Hepatocyte (in vitro differentiated cells): ENCODE results near the gene HEBP1.

Source experiments
- CTCF ChIP-seq: fragments of 200-600 bp; sonication (generic); IDR thresholded peaks from 2 replicates; pipeline ENCODE4 v1.5.1; 2016; ENCODE audit warnings: antibody characterized with exemption, mild to moderate bottlenecking; ENCODE audit not compliant: poor library complexity
- EZH2 ChIP-seq: fragments of 200-600 bp; sonication (generic); IDR thresholded peaks from 2 replicates; pipeline ENCODE4 v1.6.1; 2016; ENCODE audit warnings: antibody characterized with exemption, mild to moderate bottlenecking, borderline replicate concordance
- EZH2phosphoT487 ChIP-seq: fragments of 200-600 bp; sonication (generic); IDR thresholded peaks from one replicate; pipeline ENCODE4 v1.6.1; 2018; ENCODE audit warnings: antibody characterized with exemption, mild to moderate bottlenecking, low read depth, moderate library complexity; ENCODE audit not compliant: unreplicated experiment, severe bottlenecking

GRCh38 chr12:12986775-12987331, 13.2 kb downstream of the HEBP1 start:
- TF ChIP-seq CTCF (no peak), EZH2 (no peak), EZH2phosphoT487 (no peak)
